GM10266 (cell line): ENCODE data around the gene RCAN3.
"Not testable (repeated sequence)": the region's sequence is repeated elsewhere in the genome, so short reads cannot be mapped to it uniquely, and the experiment has no call there.

Experiments
- DNase-seq: peaks from one replicate; pipeline ENCODE4 v3.0.0; 2012; ENCODE audit errors: extremely low spot score
- TF ChIP-seq, protein P1 (sequence below): IDR thresholded peaks from 2 replicates; pipeline ENCODE4 v1.5.1; 2012; ENCODE audit warnings: mild to moderate bottlenecking, low read depth; ENCODE audit not compliant: control insufficient read depth, insufficient read depth; ENCODE audit errors: missing control alignments

Gene RCAN3

GRCh38 chr1:24544239-24544638 lies 41.6 kb downstream of the RCAN3 start:
- TF ChIP-seq, protein P1, sequence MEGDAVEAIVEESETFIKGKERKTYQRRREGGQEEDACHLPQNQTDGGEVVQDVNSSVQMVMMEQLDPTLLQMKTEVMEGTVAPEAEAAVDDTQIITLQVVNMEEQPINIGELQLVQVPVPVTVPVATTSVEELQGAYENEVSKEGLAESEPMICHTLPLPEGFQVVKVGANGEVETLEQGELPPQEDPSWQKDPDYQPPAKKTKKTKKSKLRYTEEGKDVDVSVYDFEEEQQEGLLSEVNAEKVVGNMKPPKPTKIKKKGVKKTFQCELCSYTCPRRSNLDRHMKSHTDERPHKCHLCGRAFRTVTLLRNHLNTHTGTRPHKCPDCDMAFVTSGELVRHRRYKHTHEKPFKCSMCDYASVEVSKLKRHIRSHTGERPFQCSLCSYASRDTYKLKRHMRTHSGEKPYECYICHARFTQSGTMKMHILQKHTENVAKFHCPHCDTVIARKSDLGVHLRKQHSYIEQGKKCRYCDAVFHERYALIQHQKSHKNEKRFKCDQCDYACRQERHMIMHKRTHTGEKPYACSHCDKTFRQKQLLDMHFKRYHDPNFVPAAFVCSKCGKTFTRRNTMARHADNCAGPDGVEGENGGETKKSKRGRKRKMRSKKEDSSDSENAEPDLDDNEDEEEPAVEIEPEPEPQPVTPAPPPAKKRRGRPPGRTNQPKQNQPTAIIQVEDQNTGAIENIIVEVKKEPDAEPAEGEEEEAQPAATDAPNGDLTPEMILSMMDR: no peak
- no peak for DNase-seq

DNA sequence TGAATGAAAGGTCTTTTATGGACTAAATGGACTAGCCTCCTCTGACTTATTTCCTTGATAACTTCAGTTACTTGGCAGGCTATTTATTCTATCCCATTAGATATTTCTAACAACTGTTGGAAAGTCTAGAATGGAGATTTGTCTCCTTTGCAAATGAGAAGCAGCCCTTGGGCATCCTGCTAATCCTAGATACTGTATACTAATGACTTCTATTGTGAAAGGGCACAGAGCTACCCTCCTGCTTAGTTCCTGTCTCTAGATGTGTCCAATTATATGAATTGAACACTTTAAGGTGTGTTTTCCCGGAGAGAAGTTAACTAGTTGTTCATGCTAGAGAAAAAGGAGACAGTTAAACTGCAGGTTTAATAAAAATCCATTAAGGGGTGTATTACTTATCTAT lies 43.0 kb downstream of the RCAN3 start:
- no peak for DNase-seq
- TF ChIP-seq, protein P1: no peak

DNA sequence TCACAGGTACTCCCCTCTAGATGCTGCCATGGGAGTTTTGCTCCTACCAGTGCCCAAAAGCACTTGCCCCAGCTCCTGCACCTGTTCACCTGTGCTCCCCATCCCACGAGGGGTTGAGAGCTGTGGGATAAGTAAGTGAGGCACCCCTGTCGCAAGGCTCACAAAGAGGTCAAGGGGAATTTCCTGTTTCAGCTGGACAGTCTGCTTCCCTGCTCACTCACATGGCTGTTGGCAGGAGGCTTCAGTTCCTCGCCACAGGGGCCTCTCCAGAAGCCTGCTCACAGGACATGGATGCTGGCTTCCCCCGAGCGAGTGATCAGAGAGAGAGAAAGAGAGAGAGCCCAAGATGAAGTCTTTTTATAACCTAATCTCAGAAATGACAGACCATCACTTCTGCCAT lies 44.6 kb downstream of the RCAN3 start:
- TF ChIP-seq, protein P1: no peak
- DNase-seq: no peak

- DNase-seq: no peak
- TF ChIP-seq, protein P1: no peak
Measured at GRCh38 chr1:24548070-24548469, 45.4 kb downstream of the RCAN3 start.

DNA sequence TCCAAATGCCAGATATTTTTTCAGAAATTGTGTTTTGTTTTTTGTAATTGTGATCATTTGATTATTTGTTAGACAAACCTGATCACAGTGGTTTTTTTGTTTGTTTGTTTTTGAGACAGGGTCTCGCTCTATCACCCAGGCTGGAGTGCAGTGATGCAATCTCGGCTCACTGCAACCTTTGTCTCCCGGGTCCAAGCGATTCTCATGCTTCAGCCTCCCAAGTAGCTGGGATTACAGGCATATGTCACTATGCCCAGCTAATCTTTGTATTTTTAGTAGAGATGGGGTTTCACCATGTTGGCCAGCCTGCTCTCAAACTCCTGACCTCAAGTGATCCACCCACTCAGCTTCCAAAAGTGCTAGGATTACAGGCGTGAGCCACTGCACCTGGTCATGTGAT lies 46.6 kb downstream of the RCAN3 start:
- not testable (repeated sequence) for DNase-seq

DNA sequence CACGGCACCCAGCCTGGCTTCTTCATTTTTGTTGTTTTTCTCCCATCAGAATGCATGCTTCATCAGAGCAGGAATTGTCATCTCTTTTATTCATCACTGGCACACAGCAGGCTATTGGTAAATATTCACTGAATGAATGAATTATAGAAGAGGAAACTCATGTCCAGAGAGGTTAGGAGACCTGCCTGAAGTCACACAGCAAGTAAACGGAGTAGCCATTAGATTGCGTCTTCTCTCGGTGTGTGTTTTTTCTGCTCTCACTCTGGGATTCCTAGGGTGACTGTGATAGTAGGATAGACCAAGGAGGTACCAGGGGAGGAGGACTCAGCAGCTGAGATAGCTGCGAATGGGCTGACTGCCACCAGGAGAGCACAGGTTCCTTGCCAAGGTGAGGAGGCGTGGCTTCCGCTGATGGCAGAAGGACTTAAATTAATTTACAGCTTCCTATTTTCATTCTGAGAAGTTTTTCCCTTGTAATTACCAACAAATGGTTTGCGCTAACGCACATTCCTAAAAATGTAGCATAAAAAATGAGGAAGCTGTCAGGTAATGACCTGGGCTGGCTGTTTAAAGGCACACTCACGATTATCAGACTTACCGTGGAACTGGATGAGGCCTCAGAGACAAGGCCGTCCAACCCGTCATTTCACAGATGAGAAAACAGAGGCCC lies 48.8 kb downstream of the RCAN3 start:
- TF ChIP-seq, protein P1: no peak
- no peak for DNase-seq

DNA sequence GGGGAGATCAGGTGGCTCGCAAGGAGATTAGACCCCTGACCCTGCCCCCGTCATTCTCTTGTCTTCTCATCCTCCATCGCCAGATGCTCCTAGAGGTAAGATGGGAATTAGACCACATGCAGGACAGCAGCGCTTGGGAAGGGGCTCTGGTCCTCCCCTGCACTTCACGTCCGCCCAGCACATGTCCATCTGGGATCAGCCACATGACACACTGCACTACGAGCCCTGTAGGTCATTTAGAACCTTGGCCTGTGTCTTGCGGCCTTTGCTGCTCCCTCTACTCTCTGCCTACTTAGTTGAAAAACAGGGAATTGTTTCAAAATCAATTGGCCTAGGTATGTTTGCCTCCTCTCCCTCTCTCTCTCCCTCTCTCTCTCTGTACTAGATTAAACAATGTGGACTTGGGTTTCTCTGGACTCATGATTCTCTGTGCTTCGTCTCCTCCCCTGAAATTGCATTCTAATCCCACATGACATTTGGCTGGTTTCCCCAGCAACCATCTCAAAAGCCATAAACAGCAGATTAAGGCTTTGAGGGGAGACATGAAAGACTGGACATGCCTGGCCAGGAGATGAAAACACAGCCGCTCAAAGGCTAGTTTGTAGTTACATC lies 49.4 kb downstream of the RCAN3 start:
- TF ChIP-seq, protein P1: no peak
- DNase-seq: no peak
